Spinal cord (tissue), 10 donors: ENCODE data around the gene TMEM87B. TPM values are rescaled to one million over a fixed set of nuclear protein-coding genes. Genes with fewer than 3 reads are reported as not detected.

ENCODE experiments used
- DNase-seq, 6 donors: peaks; one replicate each; pipeline versions ENCODE4 v3.0.0 to v3.0.0-alpha.2; 2013 to 2015; ENCODE audit warnings: low spot score in 6 of 6, low read depth in 4 of 6
- H3K27ac ChIP-seq: one replicate; pipeline ENCODE4 v1.5.1; 2013; ENCODE audit warnings: low read depth, low read length, control low read depth
- H3K27me3 ChIP-seq: one replicate; pipeline ENCODE4 v1.6.1; 2013; ENCODE audit warnings: low read length; ENCODE audit not compliant: control insufficient read depth, insufficient read depth
- H3K36me3 ChIP-seq: one replicate; pipeline ENCODE4 v1.6.1; 2013; ENCODE audit warnings: low read length; ENCODE audit not compliant: control insufficient read depth, insufficient read depth
- H3K4me1 ChIP-seq: one replicate; pipeline ENCODE4 v1.6.1; 2013; ENCODE audit warnings: low read length; ENCODE audit not compliant: control insufficient read depth, insufficient read depth
- H3K4me3 ChIP-seq: one replicate; pipeline ENCODE4 v1.5.1; 2013; ENCODE audit warnings: low read depth, low read length, control low read depth
- H3K9me3 ChIP-seq: one replicate; pipeline ENCODE4 v1.6.1; 2013; ENCODE audit warnings: low read length; ENCODE audit not compliant: control insufficient read depth, insufficient read depth
- WGBS: methylation state at CpG from one replicate; pipeline ENCODE4 v1.1.5; 2013; ENCODE audit warnings: missing lambda C conversion rate; ENCODE audit not compliant: insufficient coverage; 5-methylcytosine and 5-hydroxymethylcytosine counted together
- polyA plus RNA-seq, 2 donors: library from polyadenylated mRNA; unstranded; fragments of 120-200 nt; gene quantifications; one replicate each; pipeline ENCODE4 v1.2.1, GENCODE V29; 2013; ENCODE audit not compliant: insufficient read length in 2 of 2
- total RNA-seq, 2 donors: library from RNA; depleted of rRNA in 1 of 2; stranded (reverse); fragments of 120-200 nt in 1 of 2; fragments of >200 nt in 1 of 2; gene quantifications; one replicate each; pipeline versions ENCODE4 v1.2.3 to v1.2.4, GENCODE V29; 2013 to 2014
- donor health status: healthy.

Gene TMEM87B
- total and polyA plus RNA-seq, 4 donors = 8.5 to 18.1 (median 10.2) TPM

GRCh38 chr2:112168422-112169124, 113.5 kb downstream of the TMEM87B start:
- Histone ChIP-seq H3K27me3 (no peaks in the 10 kb centered on the region), H3K27ac (no peak overlapping the region), H3K4me1 (no peaks in the 10 kb centered on the region), H3K4me3 (no peak overlapping the region), H3K9me3 (no peaks in the 10 kb centered on the region), H3K36me3 (no peaks in the 10 kb centered on the region)
- peak in 1 of 6 donors; percentile 41 for DNase-seq
- WGBS = 80% methylated on average over 7 of the region's 10 CpGs

Other genes with a start within 250 kb of the TMEM87B start
- gene ANAPC1, start 171.1 kb upstream of the TMEM87B start, total RNA-seq = 10 to 100 TPM; 31.7 to 54.6 TPM
- 10 to 100 TPM; 17.4 to 18.4 TPM for gene ANAPC1, start 171.1 kb upstream of the TMEM87B start, polyA plus RNA-seq
- 10 to 100 TPM; 13.4 to 16.8 TPM for gene MERTK, start 156.7 kb upstream of the TMEM87B start, total RNA-seq
- 10 to 100 TPM; 15.8 to 16.8 TPM for gene MERTK, start 156.7 kb upstream of the TMEM87B start, polyA plus RNA-seq
- gene FBLN7, start 83.1 kb downstream of the TMEM87B start, total RNA-seq = 1 to 10 TPM; 3.2 to 6.0 TPM
- 10 to 100 TPM; 10.6 to 12.7 TPM for gene FBLN7, start 83.1 kb downstream of the TMEM87B start, polyA plus RNA-seq
- gene ZC3H8, start 199.8 kb downstream of the TMEM87B start, total RNA-seq = 10 to 100 TPM; 14.3 to 18.1 TPM
- gene ZC3H8, start 199.8 kb downstream of the TMEM87B start, polyA plus RNA-seq = 10 to 100 TPM; 17.4 to 22.7 TPM
- 10 to 100 TPM; 14.8 to 17.6 TPM for gene ZC3H6, start 220.3 kb downstream of the TMEM87B start, total RNA-seq
- gene ZC3H6, start 220.3 kb downstream of the TMEM87B start, polyA plus RNA-seq = 1 to 10 TPM; 8.8 to 9.0 TPM